SK-MEL-5 (cell line): ENCODE results near the gene ECSIT. TPM values are rescaled to one million over a fixed set of nuclear protein-coding genes. Genes with fewer than 3 reads are reported as not detected.
A peak's percentile ranks its signal among the peaks of the same experiment; 100 is the strongest.

Experiments
- DNase-seq: peaks from one replicate; pipeline ENCODE4 v3.0.0-alpha.2; 2016; ENCODE audit warnings: low read depth, low spot score
- in situ Hi-C: cut with HindIII; loops from 2 replicates; pipeline ENCODE4 v1.10.0; 2016; ENCODE audit warnings: low sequenced_read_pairs, high pct_unique_total_duplicates, low pct_unique_long_range_greater_than_20kb
- total RNA-seq: library from RNA; depleted of rRNA; stranded (reverse); fragments of >200 nt; shearing (Covaris generic); gene quantifications from 2 replicates; pipeline ENCODE4 v1.2.3, GENCODE V29; 2014

Gene ECSIT
- total RNA-seq, 1 experiment from 2014 or later, result 56.9 TPM

DNA sequence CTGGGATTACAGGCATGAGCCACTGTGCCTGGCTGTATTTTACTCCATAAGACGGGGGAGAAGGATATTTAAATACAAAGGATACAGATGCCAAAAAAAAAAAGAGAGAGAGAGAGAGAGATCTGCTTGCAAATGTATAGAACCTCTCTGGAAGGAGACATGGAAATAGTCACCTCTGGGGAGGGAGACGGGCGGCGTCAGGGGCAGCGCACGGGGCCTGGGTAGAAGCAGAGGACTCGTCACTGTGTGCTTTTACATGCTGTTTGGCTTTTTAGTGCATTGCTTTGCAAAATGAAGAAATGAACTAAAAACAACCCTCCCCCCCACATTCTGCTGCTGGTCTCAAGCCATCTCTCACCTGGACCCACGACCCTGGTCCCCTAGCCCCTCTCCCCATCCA, 18.5 kb downstream of the ECSIT start:
- DNase-seq, result no peak
- in situ Hi-C loops, result no loop called here

DNA sequence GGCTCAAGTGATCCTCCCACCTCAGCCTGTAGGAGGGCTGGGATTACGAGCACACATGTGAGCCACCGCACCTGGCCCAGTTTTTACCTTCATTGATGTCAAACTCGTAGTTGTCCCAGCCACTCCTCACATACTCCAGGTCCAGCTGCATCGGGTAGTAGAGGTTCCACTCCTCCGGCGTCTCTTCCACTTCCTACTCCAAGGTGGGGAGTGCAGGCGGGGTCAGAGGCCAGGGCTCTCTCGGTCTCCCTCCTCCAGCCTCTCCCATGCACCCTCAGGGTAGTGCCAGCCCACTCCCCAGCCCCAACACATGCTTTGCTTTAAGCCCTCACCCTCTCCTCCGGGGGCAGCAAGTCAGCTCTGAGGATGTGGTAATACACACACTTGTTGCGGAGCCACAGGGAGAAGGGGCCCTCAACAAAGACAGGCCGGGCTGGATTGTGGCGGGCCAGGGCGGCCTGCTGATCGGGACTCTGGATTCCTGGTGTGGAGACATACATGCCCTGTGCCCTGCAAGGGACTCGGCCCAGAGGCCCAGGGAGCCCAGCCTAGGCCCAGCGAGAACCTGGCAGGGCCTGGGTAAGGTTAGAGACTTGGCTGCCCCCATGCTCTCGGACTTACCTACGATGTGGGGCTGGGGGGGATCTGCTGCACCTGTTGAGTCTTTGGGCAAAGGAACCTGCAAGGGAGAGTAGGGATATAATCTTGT, 21.4 kb downstream of the ECSIT start:
- no peak for DNase-seq
- in situ Hi-C loops, result no loop called here

DNA sequence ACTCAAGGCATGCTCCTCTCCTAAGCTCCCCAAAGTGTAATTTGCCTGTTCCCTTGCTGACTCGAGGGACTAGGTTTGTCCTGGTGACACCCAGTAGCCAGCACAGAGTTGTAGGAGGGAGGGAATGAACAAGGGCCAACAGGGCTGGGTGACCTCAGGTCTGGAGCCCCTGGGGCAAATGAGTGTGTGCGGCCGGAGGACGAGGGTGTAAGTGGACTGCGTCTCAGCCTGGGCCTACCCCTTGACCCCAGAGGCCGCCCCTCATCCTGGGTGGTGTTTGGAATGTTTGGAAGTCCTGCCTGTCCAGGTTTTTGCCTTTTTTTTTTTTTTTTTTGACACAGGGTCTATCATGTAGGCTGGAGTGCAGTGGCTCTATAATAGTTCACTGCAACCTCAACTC, 22.0 kb downstream of the ECSIT start:
- DNase-seq, result no peak
- in situ Hi-C loops, result no loop called here

DNA sequence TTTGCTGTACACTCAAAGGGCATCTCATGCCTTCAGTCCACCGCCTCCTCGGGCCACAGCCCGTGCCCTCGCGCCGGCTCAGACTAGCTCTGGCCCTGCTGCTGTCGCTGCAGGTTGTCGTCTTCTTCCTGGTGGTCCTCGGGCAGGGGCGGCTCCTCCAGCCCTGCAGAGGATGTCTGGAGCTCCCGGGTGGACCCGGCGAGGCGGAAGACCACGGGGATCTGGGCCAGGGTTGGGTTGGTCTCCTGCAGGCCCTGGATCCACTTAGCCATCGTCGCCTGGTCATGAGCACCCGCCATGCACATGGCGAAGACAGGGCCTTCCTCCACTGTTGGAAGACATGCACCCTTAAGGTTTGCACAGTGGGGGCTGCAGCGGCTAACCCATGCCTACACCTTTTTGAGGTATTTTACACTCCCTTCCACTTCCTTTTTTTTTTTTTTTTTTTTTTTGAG, 22.8 kb downstream of the ECSIT start:
- DNase-seq, result no peak
- in situ Hi-C loops, result no loop called here

DNA sequence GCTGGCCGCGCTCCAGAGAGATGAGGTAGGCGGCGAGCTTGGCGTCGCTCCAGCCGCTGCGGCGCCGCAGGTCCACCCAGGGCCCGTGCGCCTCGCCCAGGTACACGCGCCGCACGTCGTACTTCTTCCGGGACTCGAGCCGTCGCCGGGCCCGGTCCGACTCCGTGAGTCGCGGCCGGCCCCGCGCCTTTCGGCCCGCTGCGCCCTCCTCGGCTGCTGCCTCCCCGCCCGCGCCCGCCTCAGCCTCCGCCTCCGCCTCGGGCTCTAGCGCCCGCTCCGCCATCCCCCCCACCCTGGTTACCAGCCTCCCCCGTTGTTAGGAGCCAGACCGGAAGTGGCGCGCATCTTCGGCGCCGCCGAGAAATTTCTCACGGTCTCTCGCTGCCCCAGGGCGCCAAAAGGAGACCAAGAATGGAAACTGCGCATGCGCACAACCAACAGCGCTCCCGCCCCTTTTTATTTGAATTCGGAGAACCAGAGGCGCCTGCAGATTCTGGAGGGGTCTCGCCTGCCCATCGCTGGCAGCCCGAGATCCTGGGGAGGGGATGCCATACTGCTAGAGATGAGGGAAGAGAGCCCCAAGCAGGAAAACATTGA, 23.3 kb downstream of the ECSIT start, which contains the start of gene ZNF653:
Gene ZNF653 (minus strand): TSS at position 336 of the 597 bp plus-strand sequence. CDS start 53 bp downstream, at position 283.
- in situ Hi-C loops, result no loop called here
- peak; percentile 93 for DNase-seq

DNA sequence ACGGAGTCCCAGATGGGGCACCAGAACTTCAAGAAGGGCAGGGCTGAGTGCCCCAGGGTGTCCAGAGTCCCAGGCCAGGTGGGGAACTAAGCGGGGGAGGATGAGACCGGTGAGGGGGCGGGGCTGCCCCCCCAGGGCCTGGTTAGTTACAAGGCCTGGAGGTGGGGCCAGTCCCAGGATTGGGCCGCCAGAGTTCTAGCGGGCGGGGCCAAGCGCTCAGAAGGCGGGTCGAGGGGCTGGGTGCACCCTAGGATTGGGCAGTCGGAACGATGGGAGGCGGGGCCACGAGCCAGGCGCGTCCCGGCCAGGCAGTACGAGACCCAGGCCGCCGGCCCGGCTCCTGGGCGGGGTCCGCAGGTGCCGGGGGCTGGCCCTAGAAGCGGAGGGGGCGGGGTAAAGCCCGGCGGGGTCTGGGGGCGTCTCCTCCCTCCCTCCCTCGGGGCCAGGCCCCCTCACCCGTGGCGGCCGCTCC, 23.9 kb downstream of the ECSIT start:
- DNase-seq, result peak; percentile 93
- in situ Hi-C loops, result no loop called here

DNA sequence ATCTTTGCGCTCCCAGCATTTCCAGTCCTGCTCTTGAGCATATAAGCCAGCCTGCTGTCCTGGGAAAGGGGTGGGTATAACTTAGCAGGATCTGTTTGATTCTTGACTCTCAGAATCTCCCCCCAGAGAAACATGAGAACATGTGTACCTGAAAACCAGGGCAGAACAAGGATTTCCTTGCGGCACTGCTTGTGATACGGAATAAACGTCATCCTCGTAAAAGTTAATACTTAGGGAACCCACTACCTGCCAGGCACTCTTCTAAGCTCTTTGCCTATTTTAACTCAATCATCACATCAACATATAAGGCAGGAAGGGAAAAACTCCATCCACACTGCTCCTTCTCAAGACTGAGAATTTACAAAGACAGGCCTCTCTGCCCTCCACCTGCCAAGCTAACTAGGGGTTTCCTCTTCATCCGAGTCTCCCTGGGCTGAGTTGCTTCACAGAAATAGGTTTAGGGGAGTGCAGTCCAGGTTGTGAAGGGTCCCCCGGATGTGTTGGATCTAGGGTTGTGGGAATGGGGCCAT, 24.4 kb downstream of the ECSIT start:
- in situ Hi-C loops, result no loop called here
- DNase-seq, result no peak

DNA sequence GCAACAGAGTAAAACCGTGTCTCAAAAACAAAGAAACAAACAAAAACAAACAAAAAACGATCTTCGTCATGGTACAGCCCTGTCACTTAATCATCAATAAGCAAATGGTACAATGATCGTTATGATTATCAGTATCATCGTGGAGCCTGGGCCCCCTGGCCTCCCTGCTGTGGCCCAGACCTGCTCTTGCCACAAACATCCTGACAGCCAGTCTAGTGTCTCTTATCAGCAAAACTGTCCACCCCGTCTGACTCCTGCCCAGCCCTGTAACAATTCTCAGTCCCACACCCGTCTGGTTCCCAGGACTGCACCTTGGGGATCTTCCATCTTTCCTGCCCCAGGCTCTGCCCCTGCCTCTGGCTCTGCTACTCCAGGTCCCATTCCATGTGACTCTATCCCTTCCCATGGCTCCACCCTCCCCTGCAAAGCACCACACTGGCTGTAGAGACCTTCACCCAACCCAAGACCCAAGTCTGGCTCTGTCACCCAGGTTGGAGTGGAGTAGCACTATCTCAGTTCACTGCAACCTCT, 29.0 kb downstream of the ECSIT start:
- in situ Hi-C loops, result no loop called here
- DNase-seq, result no peak

DNA sequence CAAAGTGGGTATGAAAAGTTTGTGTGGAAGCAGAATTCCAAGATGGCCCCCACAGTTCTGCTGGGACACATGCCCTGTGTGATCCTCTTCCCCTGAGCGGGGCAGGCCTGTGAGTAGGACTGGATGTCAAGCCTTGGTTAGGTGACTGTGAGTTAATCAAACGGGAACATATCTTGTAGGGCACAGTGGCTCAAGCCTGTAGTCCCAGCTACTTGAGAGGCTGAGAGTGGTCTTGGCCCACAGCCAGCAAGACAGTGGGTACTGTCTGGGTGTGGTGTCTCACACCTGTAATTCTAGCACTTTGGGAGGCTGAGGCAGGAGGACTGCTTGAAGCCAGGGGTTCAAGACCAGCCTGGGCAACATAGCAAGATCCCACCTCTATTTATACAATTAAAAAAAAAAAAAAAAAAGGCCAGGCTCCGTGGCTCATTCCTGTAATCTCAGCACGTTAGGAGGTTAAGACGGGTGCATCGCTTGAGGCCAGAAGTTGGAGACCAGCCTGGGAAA, 29.7 kb downstream of the ECSIT start:
- in situ Hi-C loops, result no loop called here

DNA sequence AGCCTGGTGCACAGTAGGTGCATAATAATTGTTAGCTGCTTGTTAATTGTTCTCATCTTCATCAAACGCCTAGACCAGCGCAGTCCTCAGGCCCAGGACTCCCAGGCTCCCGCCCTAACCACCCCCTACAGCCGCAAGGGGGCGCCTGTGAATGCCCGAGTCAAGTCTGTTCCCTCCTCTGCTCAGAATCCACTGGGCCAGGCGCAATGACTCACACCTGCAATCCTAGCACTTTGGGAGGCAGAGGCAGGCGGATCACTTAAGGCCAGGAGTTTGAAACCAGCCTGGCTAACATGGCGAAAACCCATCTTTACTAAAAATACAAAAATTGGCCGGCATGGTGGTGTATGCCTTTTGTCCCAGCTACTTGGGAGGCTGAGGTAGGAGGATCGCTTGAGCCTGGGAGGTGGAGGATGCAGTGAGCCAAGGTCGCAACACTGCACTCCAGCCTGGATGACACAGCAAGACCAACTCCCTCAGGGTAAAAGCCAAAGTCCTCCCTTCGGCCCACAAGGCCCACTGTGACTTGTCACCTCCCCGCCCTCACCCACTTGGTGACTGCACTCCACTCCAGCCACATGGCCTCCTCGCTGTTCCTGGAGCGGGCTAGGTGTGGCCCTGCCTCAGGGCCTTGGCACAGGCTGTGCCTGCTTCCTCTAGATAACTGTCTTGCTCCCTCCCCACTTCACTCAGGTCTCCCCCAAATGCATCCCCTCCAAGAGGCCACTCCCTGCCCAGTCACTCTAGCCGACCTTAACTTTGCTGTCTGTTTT, 32.4 kb downstream of the ECSIT start:
- in situ Hi-C loops, result no loop called here
- peak; percentile 78 for DNase-seq

More for the DNA sequence above, 29.7 kb downstream of the ECSIT start:
- DNase-seq, result no peak

DNA sequence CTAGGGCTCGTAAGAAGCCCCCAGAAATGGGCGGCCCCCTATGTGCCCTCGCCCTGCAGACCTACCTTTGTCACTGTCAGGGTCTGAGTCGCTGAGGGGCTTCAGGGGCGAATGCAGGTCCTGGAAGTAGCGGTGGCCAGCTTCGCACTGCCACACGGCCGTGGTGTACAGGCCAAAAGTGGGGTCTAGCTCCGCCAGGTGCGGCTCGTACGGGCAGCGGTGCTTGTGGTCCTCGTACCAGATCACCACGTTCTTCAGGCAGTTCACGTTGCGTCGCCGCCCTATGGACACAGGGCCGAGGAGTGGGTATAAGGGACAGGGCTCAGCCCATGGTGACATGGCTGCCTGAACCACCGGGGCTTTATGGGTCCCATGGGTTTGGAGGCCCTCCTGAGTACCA, 33.0 kb downstream of the ECSIT start:
- in situ Hi-C loops, result no loop called here

DNA sequence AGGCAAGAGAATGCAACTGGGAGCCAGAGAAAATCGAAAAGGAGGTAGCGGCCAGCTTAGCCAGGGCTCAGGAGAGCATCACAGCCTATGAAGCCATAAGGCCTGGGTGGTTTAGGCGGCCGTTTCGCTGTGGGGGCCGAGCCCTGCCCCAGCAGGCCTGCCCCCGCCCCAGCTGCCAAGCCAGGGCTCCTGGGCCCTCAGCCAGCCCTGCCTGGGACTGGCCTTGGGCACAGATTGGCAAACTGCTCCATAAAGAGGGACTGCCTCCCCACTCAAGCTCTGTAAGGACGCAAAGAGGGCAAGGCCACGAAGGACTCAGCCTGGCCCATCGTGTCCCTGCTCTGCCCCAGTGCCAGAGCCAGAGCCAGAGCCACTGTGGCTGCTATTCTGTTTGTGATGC, 33.5 kb downstream of the ECSIT start:
- in situ Hi-C loops, result no loop called here
- no peak for DNase-seq

More for the DNA sequence above, 33.0 kb downstream of the ECSIT start:
- DNase-seq, result no peak

DNA sequence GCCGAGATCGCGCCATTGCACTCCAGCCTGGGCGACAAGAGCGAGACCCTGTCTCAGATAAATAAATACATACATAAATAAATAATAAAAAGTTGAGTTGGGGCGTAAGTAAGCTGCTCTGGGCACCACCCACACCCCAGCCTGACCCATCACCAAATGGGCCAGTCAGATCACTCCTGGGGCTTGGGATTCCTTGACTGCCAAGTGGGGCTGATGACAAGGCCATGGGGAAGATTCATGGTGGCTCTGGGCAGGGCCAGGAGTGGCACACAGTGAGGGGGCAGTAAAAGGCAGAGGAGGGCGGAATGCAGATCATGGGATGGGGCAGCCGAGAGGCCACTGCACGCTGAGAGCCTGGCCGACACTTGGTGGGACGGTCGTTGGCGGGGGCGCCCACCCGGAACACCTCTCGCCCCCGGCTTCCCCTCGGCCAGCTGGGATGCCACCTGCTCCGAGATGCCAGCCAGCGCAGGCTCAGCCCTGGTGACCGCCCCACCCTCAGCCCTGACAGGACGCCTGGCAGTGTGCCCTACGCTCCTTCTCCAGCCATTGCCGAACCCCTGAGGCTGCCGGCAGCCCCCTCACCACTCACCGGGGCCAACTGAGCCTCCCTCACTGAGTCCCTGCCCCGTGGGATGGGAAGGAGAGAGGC, 34.2 kb downstream of the ECSIT start:
- no peak for DNase-seq
- in situ Hi-C loops, result no loop called here

DNA sequence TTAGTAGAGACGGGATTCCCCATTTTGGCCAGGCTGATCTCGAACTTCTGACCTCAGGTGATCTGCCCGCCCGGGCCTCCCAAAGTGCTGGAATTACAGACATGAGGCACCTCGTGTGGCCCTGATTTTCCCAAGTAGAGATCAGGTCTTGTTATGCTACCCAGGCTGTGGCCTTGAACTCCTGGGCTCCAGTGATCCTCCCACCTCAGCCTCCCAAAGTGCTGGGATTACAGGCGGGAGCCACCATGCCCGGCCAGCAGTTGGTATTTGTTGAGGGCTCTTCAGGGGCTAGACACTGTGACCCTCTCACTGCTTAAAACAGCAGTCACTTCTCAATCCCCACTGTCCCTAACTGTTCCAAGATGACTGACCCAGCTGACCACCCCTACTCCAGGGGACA, 39.6 kb downstream of the ECSIT start:
- no peak for DNase-seq
- in situ Hi-C loops, result no loop called here

DNA sequence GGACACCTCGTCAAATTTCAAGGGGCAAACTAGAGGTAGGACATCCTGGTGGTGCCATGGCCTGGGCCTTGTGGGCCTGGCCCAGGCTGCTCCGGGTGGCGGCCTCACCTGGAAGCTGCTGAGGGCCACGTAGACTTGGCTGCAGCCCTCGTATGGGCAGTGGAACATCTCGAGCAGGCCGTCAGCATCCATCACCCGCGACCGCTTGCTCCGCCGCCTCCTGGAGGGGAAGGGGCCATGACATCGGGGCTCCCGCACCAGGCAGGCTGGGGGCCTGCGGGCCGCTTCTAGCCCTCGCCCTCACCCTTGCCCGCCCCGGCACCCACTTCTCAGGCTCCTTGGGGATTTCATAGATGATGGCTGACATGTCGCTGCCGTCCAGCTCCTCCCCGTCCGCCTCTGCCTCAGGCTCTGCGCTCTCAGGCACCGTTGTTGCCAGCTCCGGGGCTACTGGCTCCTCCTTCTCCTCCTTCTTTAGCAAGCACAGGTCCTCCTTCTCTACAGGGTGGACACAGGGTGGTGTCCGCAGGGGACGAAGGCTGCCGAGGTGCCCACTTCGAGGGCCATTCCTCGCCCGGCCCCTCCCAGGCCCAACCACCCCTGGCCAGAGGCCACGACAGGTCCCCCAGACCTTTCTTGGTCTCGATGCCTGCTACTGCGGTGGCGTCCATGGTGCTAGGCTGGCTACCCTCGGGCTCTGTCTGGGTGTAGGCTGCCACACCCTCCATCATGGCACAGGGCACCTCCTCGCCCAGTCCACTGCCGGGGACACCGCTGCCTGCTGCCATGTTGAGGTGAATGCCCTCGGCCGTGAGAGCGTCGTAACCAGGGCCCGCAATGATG, 42.1 kb downstream of the ECSIT start:
- DNase-seq, result no peak

DNA sequence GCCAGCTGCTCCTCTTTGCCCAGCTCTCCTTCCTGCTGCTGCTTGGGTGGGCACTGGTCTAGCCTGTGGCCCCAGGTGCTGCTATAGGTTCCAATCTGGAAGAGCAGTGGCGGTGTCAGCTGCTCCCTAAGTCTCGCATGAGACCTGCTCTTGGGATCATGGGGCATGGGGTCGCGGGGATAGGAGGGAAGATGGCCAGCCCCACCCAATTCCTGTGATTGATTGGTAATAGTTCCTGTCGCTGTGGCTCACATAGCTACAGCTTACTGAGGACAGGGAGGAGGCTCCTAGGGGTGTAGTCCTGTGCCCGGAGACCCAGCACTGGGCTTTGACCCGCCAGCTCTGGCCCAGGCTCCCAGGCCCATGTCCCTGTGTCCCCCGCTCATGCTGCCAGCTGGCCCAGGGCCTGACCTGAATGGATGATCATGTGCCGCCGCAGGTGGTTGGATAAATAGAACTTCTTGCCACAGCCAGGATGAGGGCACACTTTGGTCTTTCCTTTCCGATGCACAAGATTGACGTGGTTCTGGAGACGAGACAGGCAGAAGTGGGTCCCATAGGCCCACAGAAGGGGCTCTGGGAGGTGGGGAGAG, 43.6 kb downstream of the ECSIT start:
- no peak for DNase-seq
- in situ Hi-C loops, result no loop called here

More for the DNA sequence above, 42.1 kb downstream of the ECSIT start:
- in situ Hi-C loops, result no loop called here
